SU-DHL-6 (cell line): Measurements from ENCODE around the gene OGDH.
A peak's percentile ranks its signal among the peaks of the same experiment; 100 is the strongest.
"Not testable (repeated sequence)": the region's sequence is repeated elsewhere in the genome, so short reads cannot be mapped to it uniquely, and the experiment has no call there.

Experiments used
- H2AFZ ChIP-seq: fragments of 200-600 bp; sonication (generic); 2 replicates; pipeline ENCODE4 v1.6.1; 2014; ENCODE audit warnings: low read depth, mild to moderate bottlenecking, moderate library complexity, mixed read lengths, antibody characterized with exemption, low read length; ENCODE audit not compliant: severe bottlenecking
- H3F3A ChIP-seq: fragments of 200-600 bp; shearing (Covaris generic); 2 replicates; pipeline ENCODE4 v1.6.0; 2016; ENCODE audit warnings: antibody characterized with exemption, mild to moderate bottlenecking; ENCODE audit not compliant: insufficient read depth
- H3K27ac ChIP-seq: fragments of 200-600 bp; sonication (generic); 2 replicates; pipeline ENCODE4 v1.5.1; 2016; ENCODE audit warnings: low read depth, mild to moderate bottlenecking, low read length, moderate library complexity, mixed read lengths
- H3K27me3 ChIP-seq: fragments of 200-600 bp; sonication (generic), shearing (Covaris generic); 2 replicates; pipeline ENCODE4 v1.6.0; 2014; ENCODE audit warnings: mild to moderate bottlenecking, low read length
- H3K36me3 ChIP-seq: fragments of 200-600 bp; sonication (generic); 2 replicates; pipeline ENCODE4 v1.6.1; 2014; ENCODE audit warnings: mild to moderate bottlenecking, low read length, mixed read lengths
- H3K4me2 ChIP-seq: fragments of 300-600, 200-600 bp; shearing (Covaris generic), sonication (generic); 2 replicates; pipeline ENCODE4 v1.6.0; 2014; ENCODE audit warnings: low read length, low read depth, mild to moderate bottlenecking; ENCODE audit not compliant: poor library complexity, severe bottlenecking
- H3K4me3 ChIP-seq: fragments of 200-600 bp; sonication (generic); 2 replicates; pipeline ENCODE4 v1.5.1; 2014; ENCODE audit warnings: antibody characterized with exemption, low read length, mild to moderate bottlenecking, mixed read lengths; ENCODE audit not compliant: insufficient read depth, poor library complexity, severe bottlenecking
- H3K79me2 ChIP-seq: fragments of 200-600 bp; sonication (generic); 2 replicates; pipeline ENCODE4 v1.6.1; 2014; ENCODE audit warnings: mild to moderate bottlenecking, low read length, moderate library complexity; ENCODE audit not compliant: insufficient read depth
- H3K9ac ChIP-seq: fragments of 200-600 bp; sonication (generic); 2 replicates; pipeline ENCODE4 v1.7.0; 2014; ENCODE audit warnings: mild to moderate bottlenecking, low read length
- H3K9me2 ChIP-seq: fragments of 200-600 bp; sonication (generic); replicated peaks from 2 replicates; pipeline ENCODE4 v1.6.1; 2014; ENCODE audit warnings: low read length; ENCODE audit not compliant: insufficient read depth
- H3K9me3 ChIP-seq: fragments of 200-600 bp; sonication (generic); 2 replicates; pipeline ENCODE4 v1.6.1; 2014; ENCODE audit warnings: low read length, mixed read lengths; ENCODE audit not compliant: insufficient read depth
- H4K20me1 ChIP-seq: fragments of 200-600 bp; sonication (generic); 2 replicates; pipeline ENCODE4 v1.6.1; 2014; ENCODE audit warnings: low read depth, mild to moderate bottlenecking, antibody characterized with exemption, low read length, moderate library complexity, mixed read lengths
- EZH2phosphoT487 ChIP-seq: fragments of 200-600 bp; sonication (generic), shearing (Covaris generic); conservative IDR thresholded peaks from 2 replicates; pipeline ENCODE4 v1.6.1; 2018; ENCODE audit warnings: mild to moderate bottlenecking, antibody characterized with exemption, low read length, moderate library complexity, mixed read lengths
- TF ChIP-seq, protein P1 (sequence below): fragments of 200-600 bp; sonication (generic); IDR thresholded peaks from one replicate; pipeline ENCODE4 v1.5.1; 2017; ENCODE audit warnings: antibody characterized with exemption, mild to moderate bottlenecking, low read length, moderate library complexity; ENCODE audit not compliant: insufficient read depth, poor library complexity, severe bottlenecking

The OGDH gene

DNA sequence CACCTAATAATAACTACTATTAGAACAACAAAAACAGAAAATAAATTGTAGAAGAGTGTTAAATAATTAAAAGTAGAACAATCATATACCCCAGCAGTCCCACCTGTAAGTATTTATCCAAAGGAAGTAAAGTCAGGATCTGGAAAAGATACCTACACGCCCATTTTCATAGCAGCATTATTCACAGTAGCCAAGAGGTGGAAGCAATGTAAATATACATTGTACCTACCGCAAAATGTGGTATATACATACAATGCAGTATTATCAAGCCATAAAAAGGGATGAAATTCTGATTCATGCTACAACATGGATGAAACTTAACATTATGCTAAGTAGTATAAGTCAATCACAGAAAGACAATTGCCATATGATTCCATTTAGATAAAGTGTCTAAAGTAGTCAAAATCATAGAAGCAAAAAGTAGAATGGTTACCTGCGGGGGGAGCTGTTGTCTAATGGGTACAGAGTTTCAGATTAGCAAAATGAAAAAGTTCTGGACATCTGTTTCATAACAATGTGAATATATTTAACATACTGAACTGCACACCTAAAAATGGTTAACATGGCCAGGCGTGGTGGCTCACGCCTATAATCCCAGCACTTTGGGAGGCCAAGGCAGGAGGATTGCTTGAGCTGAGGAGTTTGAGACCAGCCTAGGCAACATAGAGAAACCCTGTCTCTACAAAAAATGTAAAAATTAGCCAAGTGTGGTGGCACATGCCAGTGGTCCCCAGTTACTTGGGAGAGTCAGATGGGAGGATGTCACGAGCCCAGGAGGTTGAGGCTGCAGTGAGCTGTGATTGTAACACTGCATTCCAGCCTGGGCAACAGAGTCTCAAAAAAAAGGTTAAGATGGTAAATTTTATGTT is 18.4 kb upstream of the OGDH start:
- H3K9me2 ChIP-seq, result no peaks in the 10 kb centered on the region
- H3K27ac ChIP-seq, result no peak overlapping the region
- H3F3A ChIP-seq, result no peaks in the 10 kb centered on the region
- no peaks in the 10 kb centered on the region for H3K79me2 ChIP-seq
- H3K27me3 ChIP-seq, result no peaks in the 10 kb centered on the region
- no peak overlapping the region for H3K9ac ChIP-seq
- no peak overlapping the region for H3K4me2 ChIP-seq
- H3K36me3 ChIP-seq, result no peaks in the 10 kb centered on the region
- no peak for TF ChIP-seq EZH2phosphoT487
- TF ChIP-seq, protein P1, sequence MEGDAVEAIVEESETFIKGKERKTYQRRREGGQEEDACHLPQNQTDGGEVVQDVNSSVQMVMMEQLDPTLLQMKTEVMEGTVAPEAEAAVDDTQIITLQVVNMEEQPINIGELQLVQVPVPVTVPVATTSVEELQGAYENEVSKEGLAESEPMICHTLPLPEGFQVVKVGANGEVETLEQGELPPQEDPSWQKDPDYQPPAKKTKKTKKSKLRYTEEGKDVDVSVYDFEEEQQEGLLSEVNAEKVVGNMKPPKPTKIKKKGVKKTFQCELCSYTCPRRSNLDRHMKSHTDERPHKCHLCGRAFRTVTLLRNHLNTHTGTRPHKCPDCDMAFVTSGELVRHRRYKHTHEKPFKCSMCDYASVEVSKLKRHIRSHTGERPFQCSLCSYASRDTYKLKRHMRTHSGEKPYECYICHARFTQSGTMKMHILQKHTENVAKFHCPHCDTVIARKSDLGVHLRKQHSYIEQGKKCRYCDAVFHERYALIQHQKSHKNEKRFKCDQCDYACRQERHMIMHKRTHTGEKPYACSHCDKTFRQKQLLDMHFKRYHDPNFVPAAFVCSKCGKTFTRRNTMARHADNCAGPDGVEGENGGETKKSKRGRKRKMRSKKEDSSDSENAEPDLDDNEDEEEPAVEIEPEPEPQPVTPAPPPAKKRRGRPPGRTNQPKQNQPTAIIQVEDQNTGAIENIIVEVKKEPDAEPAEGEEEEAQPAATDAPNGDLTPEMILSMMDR, result peak; percentile 80
- no peak overlapping the region for H3K4me3 ChIP-seq
- H2AFZ ChIP-seq, result no peak overlapping the region
- no peaks in the 10 kb centered on the region for H4K20me1 ChIP-seq
- H3K9me3 ChIP-seq, result no peaks in the 10 kb centered on the region

DNA sequence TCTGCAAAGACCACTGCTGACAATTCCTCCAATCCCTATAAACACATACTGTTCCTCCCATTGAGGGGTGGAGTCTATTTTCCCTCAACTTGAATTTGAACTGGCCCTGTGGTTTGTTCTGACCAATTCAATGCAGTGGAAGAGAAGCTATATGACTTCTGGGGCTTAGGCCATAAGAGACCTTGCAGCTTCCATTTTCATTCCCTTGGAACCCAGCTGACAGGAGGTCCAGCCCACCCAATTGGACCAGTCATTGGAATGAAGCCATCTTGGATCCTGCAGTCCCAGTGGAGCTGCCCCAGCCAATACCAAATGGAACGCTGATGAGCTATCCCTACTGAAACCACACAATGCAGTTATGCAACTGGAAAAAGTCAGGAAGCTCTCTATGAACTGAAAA is 15.5 kb upstream of the OGDH start:
- no peaks in the 10 kb centered on the region for H3K79me2 ChIP-seq
- no peak overlapping the region for H3K9ac ChIP-seq
- no peaks in the 10 kb centered on the region for H3K9me2 ChIP-seq
- H3K4me3 ChIP-seq, result no peak overlapping the region
- H3F3A ChIP-seq, result no peaks in the 10 kb centered on the region
- no peak overlapping the region for H3K4me2 ChIP-seq
- H2AFZ ChIP-seq, result no peak overlapping the region
- H3K27me3 ChIP-seq, result no peaks in the 10 kb centered on the region
- H3K36me3 ChIP-seq, result no peaks in the 10 kb centered on the region
- H3K9me3 ChIP-seq, result no peaks in the 10 kb centered on the region
- no peak for TF ChIP-seq EZH2phosphoT487
- TF ChIP-seq, protein P1, result no peak
- no peak overlapping the region for H3K27ac ChIP-seq
- no peaks in the 10 kb centered on the region for H4K20me1 ChIP-seq

DNA sequence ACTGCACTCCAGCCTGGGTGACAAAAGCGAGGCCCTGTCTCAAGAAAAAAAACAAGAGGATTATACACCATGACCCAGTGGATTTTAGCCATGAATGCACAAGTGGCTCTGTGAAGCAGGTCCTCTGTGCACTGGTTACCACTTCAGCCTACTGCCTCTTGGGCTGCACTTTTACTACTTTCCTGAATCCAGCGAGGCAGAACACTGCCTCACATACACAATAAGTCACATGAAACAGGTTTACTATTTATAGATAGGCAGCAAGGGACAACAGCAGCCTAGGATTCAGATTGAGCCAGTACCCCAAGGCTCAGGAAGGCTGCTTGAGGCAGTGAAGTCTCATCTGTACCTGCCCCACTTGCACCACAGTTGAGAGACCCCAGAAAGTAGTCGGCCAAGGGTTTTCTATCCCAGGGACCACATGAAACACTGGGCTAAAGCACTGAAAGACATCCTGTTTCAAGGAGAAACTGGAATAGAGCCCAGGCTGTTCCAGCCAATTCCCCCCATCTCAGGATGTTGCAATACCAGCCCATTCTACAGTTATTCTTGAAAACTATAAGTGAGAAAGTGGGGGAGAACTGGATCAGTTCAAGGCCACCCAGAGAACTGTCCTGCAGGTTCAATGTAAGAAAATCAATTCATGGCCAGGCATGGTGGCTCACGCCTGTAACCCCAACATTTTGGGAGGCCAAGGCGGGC is 10.3 kb upstream of the OGDH start:
- no peak overlapping the region for H3K9ac ChIP-seq
- no peak overlapping the region for H3K4me2 ChIP-seq
- TF ChIP-seq EZH2phosphoT487, result no peak
- H3K36me3 ChIP-seq, result no peaks in the 10 kb centered on the region
- no peaks in the 10 kb centered on the region for H3F3A ChIP-seq
- H4K20me1 ChIP-seq, result no peaks in the 10 kb centered on the region
- H2AFZ ChIP-seq, result no peak overlapping the region
- no peaks in the 10 kb centered on the region for H3K79me2 ChIP-seq
- no peak overlapping the region for H3K4me3 ChIP-seq
- no peaks in the 10 kb centered on the region for H3K9me3 ChIP-seq
- no peaks in the 10 kb centered on the region for H3K27me3 ChIP-seq
- no peaks in the 10 kb centered on the region for H3K9me2 ChIP-seq
- no peak overlapping the region for H3K27ac ChIP-seq

DNA sequence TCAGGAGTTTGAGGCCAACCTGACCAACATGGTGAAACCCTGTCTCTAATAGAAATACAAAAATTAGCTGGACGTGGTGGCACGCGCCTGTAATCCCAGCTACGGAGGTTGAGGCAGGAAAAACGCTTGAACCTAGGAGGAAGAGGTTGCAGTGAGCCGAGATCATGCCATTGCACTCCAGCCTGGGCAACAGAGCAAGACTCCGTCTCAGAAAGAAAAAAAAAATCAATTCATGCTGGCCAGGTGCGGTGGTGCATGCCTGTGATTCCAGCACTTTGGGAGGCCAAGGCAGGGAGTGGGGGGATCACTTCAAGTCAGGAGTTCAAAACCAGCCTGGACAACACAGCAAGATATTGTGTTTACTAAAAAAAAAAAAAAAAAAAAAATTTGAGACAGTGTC is 9.2 kb upstream of the OGDH start:
- not testable (repeated sequence) for H3K4me3 ChIP-seq, H3F3A ChIP-seq, H2AFZ ChIP-seq, H3K9me3 ChIP-seq, H3K27me3 ChIP-seq, H4K20me1 ChIP-seq, H3K27ac ChIP-seq, H3K9ac ChIP-seq, H3K9me2 ChIP-seq, H3K36me3 ChIP-seq, H3K79me2 ChIP-seq, H3K4me2 ChIP-seq
